ENCODE measurements around the gene CCDC192.

The CCDC192 gene

GRCh38 chr5:127884416-127884815 is 181.2 kb downstream of the CCDC192 start (continued):
- TF ChIP-seq ZNF518A (tag by site-specific recombination; conservative IDR thresholded peaks at IDR 0.05; ENCODE audit: low read depth): no peak

GRCh38 chr5:127885176-127885575 is 182.0 kb downstream of the CCDC192 start:
- H3K4me3 ChIP-seq (ENCODE audit: low read depth, low read length): no peak overlapping the region
- POLR2A ChIA-PET: no interaction called here
- H3K4me1 ChIP-seq (ENCODE audit: control insufficient read depth, insufficient read depth, low read length): no peaks in the 10 kb centered on the region
- no peak overlapping the region for H3K27ac ChIP-seq (ENCODE audit: extremely low read depth, low read depth, low read length)
- H3K9me3 ChIP-seq (ENCODE audit: control insufficient read depth, insufficient read depth, low read depth, low read length): no peaks in the 10 kb centered on the region
- H3K36me3 ChIP-seq (ENCODE audit: control insufficient read depth in 2 of 2, insufficient read depth in 1 of 2, low read length in 2 of 2): no peaks in the 10 kb centered on the region
- CTCF ChIA-PET: interaction anchor here (0.7 to 2.1 kb wide), 8 partner anchors 9 to 618 kb away, joined by 3 to 8 read pairs (median 4); no protein-coding TSS in a partner anchor
- TF ChIP-seq HOXD13 (CRISPR knock-in tag; IDR thresholded peaks at IDR 0.05; ENCODE audit: borderline replicate concordance) (no peak), ZNF48 (tag by site-specific recombination; IDR thresholded peaks at IDR 0.05) (no peak), ZNF555 (tag by site-specific recombination; conservative IDR thresholded peaks at IDR 0.05) (no peak), ZNF423 (tag by site-specific recombination; IDR thresholded peaks at IDR 0.05) (no peak), ZNF18 (tag by site-specific recombination; IDR thresholded peaks at IDR 0.05) (no peak), ZNF391 (tag by site-specific recombination; IDR thresholded peaks at IDR 0.05; ENCODE audit: borderline replicate concordance, low read depth) (no peak), ZNF544 (tag by site-specific recombination; IDR thresholded peaks at IDR 0.05) (no peak), ZFP41 (tag by site-specific recombination; IDR thresholded peaks at IDR 0.05; ENCODE audit: borderline replicate concordance) (no peak), ZNF660 (tag by site-specific recombination; IDR thresholded peaks at IDR 0.05) (no peak), ZSCAN23 (tag by site-specific recombination; IDR thresholded peaks at IDR 0.05) (no peak), ZNF837 (tag by site-specific recombination; IDR thresholded peaks at IDR 0.05) (no peak), YY1 (tag by site-specific recombination; IDR thresholded peaks at IDR 0.05) (no peak), ZSCAN16 (tag by site-specific recombination; IDR thresholded peaks at IDR 0.05) (no peak), ZFP69B (tag by site-specific recombination; IDR thresholded peaks at IDR 0.05) (no peak), TRIM28 (IDR thresholded peaks at IDR 0.05; ENCODE audit: borderline replicate concordance, low read length) (no peak)

- Histone ChIP-seq H3K4me3 (ENCODE audit: low read depth, low read length) (no peak overlapping the region), H3K4me1 (ENCODE audit: control insufficient read depth, insufficient read depth, low read length) (no peaks in the 10 kb centered on the region), H3K9me3 (ENCODE audit: control insufficient read depth, insufficient read depth, low read depth, low read length) (no peaks in the 10 kb centered on the region), H3K27ac (ENCODE audit: extremely low read depth, low read depth, low read length) (no peak overlapping the region), H3K36me3 (ENCODE audit: control insufficient read depth in 2 of 2, insufficient read depth in 1 of 2, low read length in 2 of 2) (no peaks in the 10 kb centered on the region)
- TF ChIP-seq ZNF626 (tag by site-specific recombination; IDR thresholded peaks at IDR 0.05) (no peak), ZNF211 (tag by site-specific recombination; IDR thresholded peaks at IDR 0.05; ENCODE audit: low read depth) (no peak), ZNF24 (tag by site-specific recombination; IDR thresholded peaks at IDR 0.05) (no peak), ZBTB17 (tag by site-specific recombination; IDR thresholded peaks at IDR 0.05) (no peak), ZNF776 (tag by site-specific recombination; IDR thresholded peaks at IDR 0.05; ENCODE audit: borderline replicate concordance) (no peak), ZNF544 (tag by site-specific recombination; IDR thresholded peaks at IDR 0.05) (no peak), ZNF26 (tag by site-specific recombination; IDR thresholded peaks at IDR 0.05) (no peak), ZNF202 (tag by site-specific recombination; IDR thresholded peaks at IDR 0.05; ENCODE audit: borderline replicate concordance) (no peak), ZNF37A (tag by site-specific recombination; IDR thresholded peaks at IDR 0.05) (no peak), KLF16 (tag by site-specific recombination; IDR thresholded peaks at IDR 0.05) (no peak), KLF1 (tag by site-specific recombination; IDR thresholded peaks at IDR 0.05) (no peak), ZSCAN5A (tag by site-specific recombination; IDR thresholded peaks at IDR 0.05) (no peak)
- ChIA-PET POLR2A (no interaction called here), CTCF (interaction anchor here (0.7 to 1.3 kb wide), 4 partner anchors 9 to 198 kb away, joined by 3 to 7 read pairs (median 4); no protein-coding TSS in a partner anchor)
Measured at GRCh38 chr5:127886081-127886480, 182.9 kb downstream of the CCDC192 start.
